Heart right ventricle (tissue), 16 donors: Measurements from ENCODE around the gene NRBP1. TPM values are rescaled to one million over a fixed set of nuclear protein-coding genes. Genes with fewer than 3 reads are reported as not detected.

Source experiments
- ATAC-seq, 8 donors: fragments of 200-7000 bp; cut with Tn5 transposase; one replicate each; pipeline ENCODE4 v1.9.1; 2020; ENCODE audit warnings: mild to moderate bottlenecking in 8 of 8, moderate library complexity in 8 of 8, moderate number of reproducible peaks in 1 of 8
- DNase-seq, 2 donors: peaks; one replicate each; pipeline ENCODE4 v3.0.0-alpha.2; 2020
- H3K27ac ChIP-seq, 10 donors: fragments of 200-600 bp; sonication (generic) in 2 of 10; one replicate each; pipeline versions ENCODE4 v1.5.0 to v1.8.0; 2020 to 2022; ENCODE audit warnings: mild to moderate bottlenecking in 3 of 10
- H3K27me3 ChIP-seq, 7 donors: fragments of 200-600 bp; one replicate each; pipeline ENCODE4 v1.8.0; 2021 to 2022; ENCODE audit warnings: mild to moderate bottlenecking in 2 of 7
- H3K36me3 ChIP-seq, 9 donors: fragments of 200-600 bp; sonication (generic) in 1 of 9; one replicate each; pipeline versions ENCODE4 v1.5.0 to v1.8.0; 2020 to 2022; ENCODE audit warnings: mild to moderate bottlenecking in 2 of 9
- H3K4me1 ChIP-seq, 9 donors: fragments of 200-600 bp; sonication (generic) in 1 of 9; one replicate each; pipeline versions ENCODE4 v1.5.0 to v1.8.0; 2020 to 2022; ENCODE audit warnings: mild to moderate bottlenecking in 4 of 9
- H3K4me3 ChIP-seq, 10 donors: fragments of 200-600 bp; sonication (generic) in 2 of 10; one replicate each; pipeline versions ENCODE4 v1.5.0 to v1.8.0; 2020 to 2022; ENCODE audit warnings: mild to moderate bottlenecking in 7 of 10, moderate library complexity in 2 of 10
- H3K9me3 ChIP-seq, 11 donors: fragments of 200-600 bp in 10 of 11; sonication (generic) in 2 of 11; one replicate each; pipeline versions ENCODE4 v1.5.0 to v1.8.0; 2013 to 2022; ENCODE audit warnings: mild to moderate bottlenecking in 2 of 11, control low read depth in 1 of 11, moderate library complexity in 1 of 11
- WGBS, 2 donors: extraction: QIAGEN DNeasy Blood & Tissue Kit; methylation state at CpG; one replicate each; pipeline ENCODE4 v1.1.7; 2013; ENCODE audit warnings: inconsistent platforms in 1 of 2; 5-methylcytosine and 5-hydroxymethylcytosine counted together
- intact Hi-C, 10 donors: fragments of 100-400 bp; cut with DNase I; formaldehyde crosslinking; loops; one replicate each; pipeline versions ENCODE4 v1.11.1 to v1.14.2; 2022
- polyA plus RNA-seq, 2 donors: library from polyadenylated mRNA; stranded (reverse); fragments of 200-250 nt; gene quantifications; one replicate each; pipeline ENCODE4 v1.2.3, GENCODE V29; 2013
- total RNA-seq, 10 donors: library from RNA; stranded (reverse); fragmentation: NEBNext Ultra II Directional in 3 of 10; extraction: Animal tissue kit (Norgen Biotek cat#: 25700) in 3 of 10; gene quantifications; one replicate each; pipeline versions ENCODE4 v1.2.1 to v1.2.4, GENCODE V29; 2021 to 2023
- TF ChIP-seq, protein P1 (sequence below), 9 donors: fragments of 200-600 bp; sonication (generic) in 2 of 9; IDR thresholded peaks; one replicate each; pipeline versions ENCODE4 v1.5.0 to v1.8.0; 2021 to 2022; ENCODE audit warnings: antibody characterized with exemption in 9 of 9, mild to moderate bottlenecking in 5 of 9, moderate library complexity in 1 of 9
- donor health status: Arrhythmogenic right ventricular cardiomyopathy.
- donor health status: ischemic (EF 13 %, LVEDD 7.1; RV severe dilation, severe dysfunction).
- donor health status: healthy with polysubstance abuse.
- donor health status: DM: no; HTN: yes; CAD: no.
- donor health status: DM: no; HTN: no; CAD: no.
- donor health status: ischemic (EF 25% LVEDD 6.9; RV normal size, moderate dysfunction).
- donor health status: ischemic (EF 25% LVEDD 5.7; RV mildly dilated, moderate dysfunction).
- donor health status: healthy.
- donor health status: DM: yes; HTN: yes; CAD: no.
- donor health status: Ischemic cardiomyopathy.
- donor health status: ischemic (EF 35%, LVEDD 5.7; RV mildly dilated, moderate dysfunction).
- donor health status: nonischemic (EF 11% LVEDD 7.7; RV severe dilation, severe dysfunction).
- donor health status: DM: yes; HTN: yes; CAD: no.
- donor health status: PGD.
- donor health status: ischemic (EF 29% LVEDD 5.4; RV normal size, mild dysfunction).
- donor health status: nonischemic (EF 23%, LVEDD 6.1; RV moderate dilation, normal function).

NRBP1 gene
- total and polyA plus RNA-seq, 12 donors: 25.5 to 97.4 (median 59.2) TPM

DNA sequence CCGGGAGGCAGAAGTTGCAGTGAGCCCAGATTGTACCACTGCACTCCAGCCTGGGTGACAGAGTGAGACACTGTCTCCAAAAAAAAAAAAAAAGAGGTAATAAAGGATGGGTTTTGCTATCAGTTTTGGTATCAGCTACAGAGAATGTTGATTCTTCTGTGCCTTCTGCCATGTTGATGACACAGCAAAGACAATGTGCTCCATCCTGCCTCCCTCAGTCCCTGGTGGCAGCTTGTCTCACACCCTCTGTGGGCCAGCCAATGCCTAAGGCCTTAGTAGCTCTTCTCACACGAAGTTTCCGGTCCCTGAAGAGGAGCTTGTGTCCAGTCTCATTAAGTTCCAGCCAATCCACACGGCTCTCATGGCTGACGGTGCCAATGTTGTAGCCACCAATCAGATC is 43.5 kb downstream of the NRBP1 start:
- peaks cover 0 to 89% (median 47%) of the 10 kb centered on the region in 9 donors for H3K36me3 ChIP-seq

DNA sequence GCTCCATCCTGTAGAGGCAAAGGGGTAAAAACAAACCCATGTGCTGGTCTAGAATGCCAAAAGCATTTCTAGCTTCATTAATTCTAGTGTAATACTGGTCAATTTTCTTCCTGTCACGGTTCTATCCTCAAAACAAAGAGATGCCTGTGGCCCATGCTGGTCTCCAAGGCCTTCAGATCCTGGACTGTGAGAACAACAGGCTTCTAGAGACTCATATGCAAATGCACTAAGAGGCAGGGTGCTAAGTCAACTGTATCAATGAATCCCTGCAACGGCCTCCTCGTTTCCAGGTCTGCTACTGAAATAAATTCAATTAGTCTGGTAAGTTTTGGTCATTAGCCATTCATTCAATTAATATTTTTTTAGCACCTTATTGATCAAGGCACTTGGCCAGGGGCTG is 57.1 kb downstream of the NRBP1 start:
- no peak overlapping the region for H3K4me3 ChIP-seq
- peaks cover 4 to 30% (median 11%) of the 10 kb centered on the region in 9 donors for H3K4me1 ChIP-seq
- H3K27me3 ChIP-seq: no peaks in the 10 kb centered on the region
- no peak for DNase-seq
- no peaks in the 10 kb centered on the region for H3K9me3 ChIP-seq
- peaks cover 0 to 50% (median 35%) of the 10 kb centered on the region in 9 donors for H3K36me3 ChIP-seq
- 77 to 79% methylated on average over 3 of the region's 3 CpGs for WGBS, 2 donors
- ATAC-seq: no peak
- no peak overlapping the region for H3K27ac ChIP-seq
- intact Hi-C loops: loop anchor here in 1 of 10 donors (5.0 kb wide), 1 partner anchor 58 kb away; the partner anchor contains the start of gene NRBP1
- TF ChIP-seq, protein P1, sequence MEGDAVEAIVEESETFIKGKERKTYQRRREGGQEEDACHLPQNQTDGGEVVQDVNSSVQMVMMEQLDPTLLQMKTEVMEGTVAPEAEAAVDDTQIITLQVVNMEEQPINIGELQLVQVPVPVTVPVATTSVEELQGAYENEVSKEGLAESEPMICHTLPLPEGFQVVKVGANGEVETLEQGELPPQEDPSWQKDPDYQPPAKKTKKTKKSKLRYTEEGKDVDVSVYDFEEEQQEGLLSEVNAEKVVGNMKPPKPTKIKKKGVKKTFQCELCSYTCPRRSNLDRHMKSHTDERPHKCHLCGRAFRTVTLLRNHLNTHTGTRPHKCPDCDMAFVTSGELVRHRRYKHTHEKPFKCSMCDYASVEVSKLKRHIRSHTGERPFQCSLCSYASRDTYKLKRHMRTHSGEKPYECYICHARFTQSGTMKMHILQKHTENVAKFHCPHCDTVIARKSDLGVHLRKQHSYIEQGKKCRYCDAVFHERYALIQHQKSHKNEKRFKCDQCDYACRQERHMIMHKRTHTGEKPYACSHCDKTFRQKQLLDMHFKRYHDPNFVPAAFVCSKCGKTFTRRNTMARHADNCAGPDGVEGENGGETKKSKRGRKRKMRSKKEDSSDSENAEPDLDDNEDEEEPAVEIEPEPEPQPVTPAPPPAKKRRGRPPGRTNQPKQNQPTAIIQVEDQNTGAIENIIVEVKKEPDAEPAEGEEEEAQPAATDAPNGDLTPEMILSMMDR (IDR thresholded peaks at IDR 0.05): no peak

More for the DNA sequence above, 43.5 kb downstream of the NRBP1 start:
- TF ChIP-seq, protein P1 (IDR thresholded peaks at IDR 0.05): no peak
- no peak for DNase-seq
- Histone ChIP-seq H3K27me3 (no peaks in the 10 kb centered on the region), H3K27ac (no peak overlapping the region), H3K4me1 (no peaks in the 10 kb centered on the region), H3K4me3 (no peak overlapping the region), H3K9me3 (no peaks in the 10 kb centered on the region)
- intact Hi-C loops: no loop called here
- ATAC-seq: no peak
- WGBS, 2 donors: 91% methylated on average over 5 of the region's 5 CpGs

DNA sequence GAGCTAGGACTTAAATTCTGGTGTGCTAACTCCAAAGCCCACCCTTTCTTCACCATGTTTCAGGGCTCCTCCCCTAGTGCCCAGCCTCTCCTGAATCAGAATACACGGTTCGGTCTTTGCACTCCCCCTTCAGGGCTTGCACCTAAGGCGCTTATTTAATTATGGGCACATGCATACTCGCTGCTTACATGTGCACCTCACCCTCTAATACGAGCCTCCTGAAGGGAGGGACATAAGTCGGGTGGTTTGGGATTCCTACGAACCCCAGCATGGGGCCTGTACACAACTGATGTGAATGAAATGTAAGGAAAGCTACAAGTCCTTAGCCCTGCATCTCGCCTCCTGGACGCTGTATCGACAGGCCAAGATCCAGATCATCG is 60.7 kb downstream of the NRBP1 start:
- peaks cover 0 to 15% (median 11%) of the 10 kb centered on the region in 9 donors for H3K36me3 ChIP-seq
- DNase-seq: no peak
- H3K9me3 ChIP-seq: no peaks in the 10 kb centered on the region
- intact Hi-C loops: loop anchor here in 1 of 10 donors (5.0 kb wide), 1 partner anchor 62 kb away; the partner anchor contains the start of gene NRBP1
- ATAC-seq: peak in 6 of 8 donors; percentile 3 to 31 (median 15)
- WGBS, 2 donors: 5% methylated on average over 11 of the region's 11 CpGs
- peak overlapping the region; percentile 22 to 96 (median 64) for H3K4me3 ChIP-seq
- peak overlapping the region in 8 of 10 donors; percentile 28 to 79 (median 60) for H3K27ac ChIP-seq
- H3K27me3 ChIP-seq: peaks cover 0 to 5% (median 0%) of the 10 kb centered on the region in 7 donors
- TF ChIP-seq, protein P1 (IDR thresholded peaks at IDR 0.05): no peak
- H3K4me1 ChIP-seq: peaks cover 4 to 32% (median 11%) of the 10 kb centered on the region in 9 donors

DNA sequence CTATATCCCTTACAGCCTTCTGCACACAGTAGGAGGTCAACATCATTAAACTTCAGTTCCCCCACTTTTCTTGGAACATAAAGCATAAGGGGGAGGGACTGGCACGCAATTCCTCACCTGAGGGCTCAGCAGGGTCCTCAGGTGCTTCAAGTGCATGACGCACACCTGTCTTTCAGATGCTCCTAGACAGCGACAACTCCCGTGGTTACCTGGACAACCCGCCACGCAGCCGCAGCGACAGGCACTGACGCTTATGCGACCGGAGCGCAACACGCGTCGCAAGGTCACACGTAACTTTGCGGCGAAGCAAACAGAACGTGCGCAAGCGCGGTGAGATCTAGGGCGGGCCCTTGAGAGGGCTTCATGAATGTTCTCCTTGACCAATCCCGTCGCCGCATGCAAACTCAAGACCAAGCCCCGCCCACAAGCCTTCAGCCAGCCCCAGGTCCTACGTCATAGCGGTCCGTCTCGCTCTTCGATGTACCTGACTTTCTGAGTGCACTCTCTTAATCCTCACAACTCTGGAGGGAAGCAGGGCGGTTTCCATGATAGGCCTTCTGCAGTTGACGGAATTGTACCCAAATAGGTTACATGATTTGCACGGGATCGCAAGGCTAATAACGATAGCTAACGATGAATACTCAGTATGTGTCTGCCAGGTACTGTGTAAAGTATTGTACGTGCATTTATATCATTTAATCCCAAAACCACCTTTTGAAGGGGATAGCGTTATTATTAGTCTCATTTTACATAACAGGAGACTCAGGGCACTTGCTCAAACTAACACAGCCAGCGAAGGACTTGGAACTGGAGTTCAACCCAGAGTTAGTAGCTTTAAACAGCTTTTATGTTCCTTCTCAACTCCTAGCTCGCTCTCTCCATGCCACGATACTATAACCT is 61.3 kb downstream of the NRBP1 start, which contains the start of gene IFT172:
TSS of gene IFT172 (minus strand) at position 246 of the 900 bp plus-strand sequence. CDS start at position 156, 90 bp downstream.
- ATAC-seq: peak; percentile 96 to 100 (median 99)
- TF ChIP-seq, protein P1 (IDR thresholded peaks at IDR 0.05): no peak
- peaks cover 0 to 11% (median 0%) of the 10 kb centered on the region in 7 donors for H3K27me3 ChIP-seq
- peaks cover 4 to 38% (median 15%) of the 10 kb centered on the region in 9 donors for H3K4me1 ChIP-seq
- peaks cover 0 to 8% (median 7%) of the 10 kb centered on the region in 9 donors for H3K36me3 ChIP-seq
- peak within 1 kb of the TSS in 9 of 10 donors; percentile 53 to 79 (median 63) for H3K27ac ChIP-seq
- intact Hi-C loops: loop anchor here in 5 of 10 donors (5.0 to 10.0 kb wide), 4 partner anchors 62 to 135 kb away; partner anchors contain the start of genes CCDC121 (in 2 of the 5), GPN1 (in 2 of the 5), ZNF512 (in 2 of the 5) and NRBP1 (in 1 of the 5)
- 7 to 8% methylated on average over 43 of the region's 43 CpGs for WGBS, 2 donors
- peak; percentile 97 to 99 for DNase-seq
- H3K4me3 ChIP-seq: peak within 1 kb of the TSS; percentile 22 to 96 (median 64)
- no peaks in the 10 kb centered on the region for H3K9me3 ChIP-seq
